Measurements from ENCODE around the gene STMND1. TPM values are rescaled to one million over a fixed set of nuclear protein-coding genes. Genes with fewer than 3 reads are reported as not detected.
A peak's percentile ranks its signal among the peaks of the same experiment; 100 is the strongest.

STMND1 gene
- total and polyA plus RNA-seq, 2 experiments from 2014 or later = 0.80 TPM; not detected in 1

GRCh38 chr6:17093686-17094085 is 8.2 kb upstream of the STMND1 start:
- Histone ChIP-seq H3K27me3 (ENCODE audit: insufficient read depth) (no peaks in the 10 kb centered on the region), H3K79me2 (replicated peaks; ENCODE audit: insufficient read depth) (no peaks in the 10 kb centered on the region), H3K9me2 (ENCODE audit: insufficient read depth) (no peaks in the 10 kb centered on the region), H3K36me3 (ENCODE audit: insufficient read depth) (no peaks in the 10 kb centered on the region), H3K4me3 (no peak overlapping the region), H3K4me2 (no peak overlapping the region), H3K4me1 (ENCODE audit: insufficient read depth) (no peaks in the 10 kb centered on the region), H3F3A (replicated peaks; ENCODE audit: low read depth) (no peaks in the 10 kb centered on the region), H4K20me1 (replicated peaks; ENCODE audit: insufficient read depth) (no peaks in the 10 kb centered on the region), H2AFZ (no peak overlapping the region), H3K27ac (ENCODE audit: low read depth) (no peak overlapping the region)
- Mint-ChIP-seq H3K36me3 (ENCODE audit: low read depth) (no peaks in the 10 kb centered on the region), H3K9me3 (no peaks in the 10 kb centered on the region; the same call in 2 of the 3 replicates), H3K27ac (no peak overlapping the region), H3K4me3 (no peak overlapping the region), H3K4me1 (peaks cover 6% of the 10 kb centered on the region; the same call in 2 of the 3 replicates), H3K27me3 (ENCODE audit: insufficient read depth, low read depth, poor library complexity) (peaks cover 3% of the 10 kb centered on the region)
- DNase-seq (ENCODE audit: low spot score) (peak; percentile 72), ATAC-seq (peak; percentile 77)
- TF ChIP-seq STAT1 (IDR thresholded peaks at IDR 0.05; ENCODE audit: unreplicated experiment) = no peak
- TF ChIP-seq, protein P1, sequence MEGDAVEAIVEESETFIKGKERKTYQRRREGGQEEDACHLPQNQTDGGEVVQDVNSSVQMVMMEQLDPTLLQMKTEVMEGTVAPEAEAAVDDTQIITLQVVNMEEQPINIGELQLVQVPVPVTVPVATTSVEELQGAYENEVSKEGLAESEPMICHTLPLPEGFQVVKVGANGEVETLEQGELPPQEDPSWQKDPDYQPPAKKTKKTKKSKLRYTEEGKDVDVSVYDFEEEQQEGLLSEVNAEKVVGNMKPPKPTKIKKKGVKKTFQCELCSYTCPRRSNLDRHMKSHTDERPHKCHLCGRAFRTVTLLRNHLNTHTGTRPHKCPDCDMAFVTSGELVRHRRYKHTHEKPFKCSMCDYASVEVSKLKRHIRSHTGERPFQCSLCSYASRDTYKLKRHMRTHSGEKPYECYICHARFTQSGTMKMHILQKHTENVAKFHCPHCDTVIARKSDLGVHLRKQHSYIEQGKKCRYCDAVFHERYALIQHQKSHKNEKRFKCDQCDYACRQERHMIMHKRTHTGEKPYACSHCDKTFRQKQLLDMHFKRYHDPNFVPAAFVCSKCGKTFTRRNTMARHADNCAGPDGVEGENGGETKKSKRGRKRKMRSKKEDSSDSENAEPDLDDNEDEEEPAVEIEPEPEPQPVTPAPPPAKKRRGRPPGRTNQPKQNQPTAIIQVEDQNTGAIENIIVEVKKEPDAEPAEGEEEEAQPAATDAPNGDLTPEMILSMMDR (conservative IDR thresholded peaks at IDR 0.05; ENCODE audit: low read depth in 2 of 2) = peak; percentile 58 to 77

GRCh38 chr6:17096096-17096495 is 5.8 kb upstream of the STMND1 start:
- H3K4me1 Mint-ChIP-seq = peaks cover 12% of the 10 kb centered on the region
- TF ChIP-seq, protein P2, sequence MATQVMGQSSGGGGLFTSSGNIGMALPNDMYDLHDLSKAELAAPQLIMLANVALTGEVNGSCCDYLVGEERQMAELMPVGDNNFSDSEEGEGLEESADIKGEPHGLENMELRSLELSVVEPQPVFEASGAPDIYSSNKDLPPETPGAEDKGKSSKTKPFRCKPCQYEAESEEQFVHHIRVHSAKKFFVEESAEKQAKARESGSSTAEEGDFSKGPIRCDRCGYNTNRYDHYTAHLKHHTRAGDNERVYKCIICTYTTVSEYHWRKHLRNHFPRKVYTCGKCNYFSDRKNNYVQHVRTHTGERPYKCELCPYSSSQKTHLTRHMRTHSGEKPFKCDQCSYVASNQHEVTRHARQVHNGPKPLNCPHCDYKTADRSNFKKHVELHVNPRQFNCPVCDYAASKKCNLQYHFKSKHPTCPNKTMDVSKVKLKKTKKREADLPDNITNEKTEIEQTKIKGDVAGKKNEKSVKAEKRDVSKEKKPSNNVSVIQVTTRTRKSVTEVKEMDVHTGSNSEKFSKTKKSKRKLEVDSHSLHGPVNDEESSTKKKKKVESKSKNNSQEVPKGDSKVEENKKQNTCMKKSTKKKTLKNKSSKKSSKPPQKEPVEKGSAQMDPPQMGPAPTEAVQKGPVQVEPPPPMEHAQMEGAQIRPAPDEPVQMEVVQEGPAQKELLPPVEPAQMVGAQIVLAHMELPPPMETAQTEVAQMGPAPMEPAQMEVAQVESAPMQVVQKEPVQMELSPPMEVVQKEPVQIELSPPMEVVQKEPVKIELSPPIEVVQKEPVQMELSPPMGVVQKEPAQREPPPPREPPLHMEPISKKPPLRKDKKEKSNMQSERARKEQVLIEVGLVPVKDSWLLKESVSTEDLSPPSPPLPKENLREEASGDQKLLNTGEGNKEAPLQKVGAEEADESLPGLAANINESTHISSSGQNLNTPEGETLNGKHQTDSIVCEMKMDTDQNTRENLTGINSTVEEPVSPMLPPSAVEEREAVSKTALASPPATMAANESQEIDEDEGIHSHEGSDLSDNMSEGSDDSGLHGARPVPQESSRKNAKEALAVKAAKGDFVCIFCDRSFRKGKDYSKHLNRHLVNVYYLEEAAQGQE (IDR thresholded peaks at IDR 0.05; ENCODE audit: unreplicated experiment) = no peak
- TF ChIP-seq POLR2AphosphoS5 (IDR thresholded peaks at IDR 0.05; ENCODE audit: low read depth) (no peak), ZNF331 (CRISPR knock-in tag; IDR thresholded peaks at IDR 0.05; ENCODE audit: low read depth) (no peak), CREB1 (CRISPR knock-in tag; IDR thresholded peaks at IDR 0.05; ENCODE audit: low read depth) (no peak), STAT1 (IDR thresholded peaks at IDR 0.05; ENCODE audit: unreplicated experiment) (no peak), JUNB (IDR thresholded peaks at IDR 0.05; ENCODE audit: unreplicated experiment) (no peak)
- TF ChIP-seq, protein P3, sequence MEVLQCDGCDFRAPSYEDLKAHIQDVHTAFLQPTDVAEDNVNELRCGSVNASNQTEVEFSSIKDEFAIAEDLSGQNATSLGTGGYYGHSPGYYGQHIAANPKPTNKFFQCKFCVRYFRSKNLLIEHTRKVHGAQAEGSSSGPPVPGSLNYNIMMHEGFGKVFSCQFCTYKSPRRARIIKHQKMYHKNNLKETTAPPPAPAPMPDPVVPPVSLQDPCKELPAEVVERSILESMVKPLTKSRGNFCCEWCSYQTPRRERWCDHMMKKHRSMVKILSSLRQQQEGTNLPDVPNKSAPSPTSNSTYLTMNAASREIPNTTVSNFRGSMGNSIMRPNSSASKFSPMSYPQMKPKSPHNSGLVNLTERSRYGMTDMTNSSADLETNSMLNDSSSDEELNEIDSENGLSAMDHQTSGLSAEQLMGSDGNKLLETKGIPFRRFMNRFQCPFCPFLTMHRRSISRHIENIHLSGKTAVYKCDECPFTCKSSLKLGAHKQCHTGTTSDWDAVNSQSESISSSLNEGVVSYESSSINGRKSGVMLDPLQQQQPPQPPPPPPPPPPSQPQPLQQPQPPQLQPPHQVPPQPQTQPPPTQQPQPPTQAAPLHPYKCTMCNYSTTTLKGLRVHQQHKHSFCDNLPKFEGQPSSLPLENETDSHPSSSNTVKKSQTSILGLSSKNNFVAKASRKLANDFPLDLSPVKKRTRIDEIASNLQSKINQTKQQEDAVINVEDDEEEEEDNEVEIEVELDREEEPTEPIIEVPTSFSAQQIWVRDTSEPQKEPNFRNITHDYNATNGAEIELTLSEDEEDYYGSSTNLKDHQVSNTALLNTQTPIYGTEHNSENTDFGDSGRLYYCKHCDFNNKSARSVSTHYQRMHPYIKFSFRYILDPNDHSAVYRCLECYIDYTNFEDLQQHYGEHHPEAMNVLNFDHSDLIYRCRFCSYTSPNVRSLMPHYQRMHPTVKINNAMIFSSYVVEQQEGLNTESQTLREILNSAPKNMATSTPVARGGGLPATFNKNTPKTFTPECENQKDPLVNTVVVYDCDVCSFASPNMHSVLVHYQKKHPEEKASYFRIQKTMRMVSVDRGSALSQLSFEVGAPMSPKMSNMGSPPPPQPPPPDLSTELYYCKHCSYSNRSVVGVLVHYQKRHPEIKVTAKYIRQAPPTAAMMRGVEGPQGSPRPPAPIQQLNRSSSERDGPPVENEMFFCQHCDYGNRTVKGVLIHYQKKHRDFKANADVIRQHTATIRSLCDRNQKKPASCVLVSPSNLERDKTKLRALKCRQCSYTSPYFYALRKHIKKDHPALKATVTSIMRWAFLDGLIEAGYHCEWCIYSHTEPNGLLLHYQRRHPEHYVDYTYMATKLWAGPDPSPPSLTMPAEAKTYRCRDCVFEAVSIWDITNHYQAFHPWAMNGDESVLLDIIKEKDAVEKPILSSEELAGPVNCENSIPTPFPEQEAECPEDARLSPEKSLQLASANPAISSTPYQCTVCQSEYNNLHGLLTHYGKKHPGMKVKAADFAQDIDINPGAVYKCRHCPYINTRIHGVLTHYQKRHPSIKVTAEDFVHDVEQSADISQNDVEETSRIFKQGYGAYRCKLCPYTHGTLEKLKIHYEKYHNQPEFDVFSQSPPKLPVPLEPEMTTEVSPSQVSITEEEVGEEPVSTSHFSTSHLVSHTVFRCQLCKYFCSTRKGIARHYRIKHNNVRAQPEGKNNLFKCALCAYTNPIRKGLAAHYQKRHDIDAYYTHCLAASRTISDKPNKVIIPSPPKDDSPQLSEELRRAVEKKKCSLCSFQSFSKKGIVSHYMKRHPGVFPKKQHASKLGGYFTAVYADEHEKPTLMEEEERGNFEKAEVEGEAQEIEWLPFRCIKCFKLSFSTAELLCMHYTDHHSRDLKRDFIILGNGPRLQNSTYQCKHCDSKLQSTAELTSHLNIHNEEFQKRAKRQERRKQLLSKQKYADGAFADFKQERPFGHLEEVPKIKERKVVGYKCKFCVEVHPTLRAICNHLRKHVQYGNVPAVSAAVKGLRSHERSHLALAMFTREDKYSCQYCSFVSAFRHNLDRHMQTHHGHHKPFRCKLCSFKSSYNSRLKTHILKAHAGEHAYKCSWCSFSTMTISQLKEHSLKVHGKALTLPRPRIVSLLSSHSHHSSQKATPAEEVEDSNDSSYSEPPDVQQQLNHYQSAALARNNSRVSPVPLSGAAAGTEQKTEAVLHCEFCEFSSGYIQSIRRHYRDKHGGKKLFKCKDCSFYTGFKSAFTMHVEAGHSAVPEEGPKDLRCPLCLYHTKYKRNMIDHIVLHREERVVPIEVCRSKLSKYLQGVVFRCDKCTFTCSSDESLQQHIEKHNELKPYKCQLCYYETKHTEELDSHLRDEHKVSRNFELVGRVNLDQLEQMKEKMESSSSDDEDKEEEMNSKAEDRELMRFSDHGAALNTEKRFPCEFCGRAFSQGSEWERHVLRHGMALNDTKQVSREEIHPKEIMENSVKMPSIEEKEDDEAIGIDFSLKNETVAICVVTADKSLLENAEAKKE (CRISPR knock-in tag; IDR thresholded peaks at IDR 0.05) = no peak
- TF ChIP-seq, protein P4, sequence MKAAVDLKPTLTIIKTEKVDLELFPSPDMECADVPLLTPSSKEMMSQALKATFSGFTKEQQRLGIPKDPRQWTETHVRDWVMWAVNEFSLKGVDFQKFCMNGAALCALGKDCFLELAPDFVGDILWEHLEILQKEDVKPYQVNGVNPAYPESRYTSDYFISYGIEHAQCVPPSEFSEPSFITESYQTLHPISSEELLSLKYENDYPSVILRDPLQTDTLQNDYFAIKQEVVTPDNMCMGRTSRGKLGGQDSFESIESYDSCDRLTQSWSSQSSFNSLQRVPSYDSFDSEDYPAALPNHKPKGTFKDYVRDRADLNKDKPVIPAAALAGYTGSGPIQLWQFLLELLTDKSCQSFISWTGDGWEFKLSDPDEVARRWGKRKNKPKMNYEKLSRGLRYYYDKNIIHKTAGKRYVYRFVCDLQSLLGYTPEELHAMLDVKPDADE (IDR thresholded peaks at IDR 0.05) = no peak

More at GRCh38 chr6:17096096-17096495, 5.8 kb upstream of the STMND1 start:
- H3K27ac ChIP-seq (ENCODE audit: low read depth) = no peak overlapping the region
- peaks cover 3% of the 10 kb centered on the region for H3K27me3 Mint-ChIP-seq (ENCODE audit: insufficient read depth, low read depth, poor library complexity)
- no peaks in the 10 kb centered on the region for H3K36me3 ChIP-seq (ENCODE audit: insufficient read depth)
- H3K27ac Mint-ChIP-seq = no peak overlapping the region
- H2AFZ ChIP-seq = 0 out of 2 replicates have a peak overlapping the region, but pooled peaks have one; percentile 23
- no peaks in the 10 kb centered on the region for H3K4me1 ChIP-seq (ENCODE audit: insufficient read depth)
- H3K9me3 Mint-ChIP-seq = no peaks in the 10 kb centered on the region
- no peaks in the 10 kb centered on the region for H3K9me2 ChIP-seq (ENCODE audit: insufficient read depth)
- H3K4me3 Mint-ChIP-seq = no peak overlapping the region
- no peaks in the 10 kb centered on the region for H3K79me2 ChIP-seq (replicated peaks; ENCODE audit: insufficient read depth)
- peak; percentile 49; the same call in 2 of the 3 replicates for ATAC-seq
- H3K4me2 ChIP-seq = no peak overlapping the region
- no peaks in the 10 kb centered on the region for H4K20me1 ChIP-seq (replicated peaks; ENCODE audit: insufficient read depth)
- H3K4me3 ChIP-seq = no peak overlapping the region
- H3K36me3 Mint-ChIP-seq (ENCODE audit: low read depth) = no peaks in the 10 kb centered on the region
- H3K27me3 ChIP-seq (ENCODE audit: insufficient read depth) = peaks cover 9% of the 10 kb centered on the region
- peak; percentile 33 for DNase-seq (ENCODE audit: low spot score)
- H3F3A ChIP-seq (replicated peaks; ENCODE audit: low read depth) = no peaks in the 10 kb centered on the region

Measured in GM23338 (cell line).